HG02588 (cell line): ENCODE measurements around the gene PRR30.

ENCODE experiments used
- ATAC-seq: cut with Tn5 transposase; IDR thresholded peaks from one replicate; pipeline ENCODE4 v1.9.1; 2021; ENCODE audit warnings: mild to moderate bottlenecking, moderate library complexity; ENCODE audit not compliant: unreplicated experiment

The PRR30 gene

DNA sequence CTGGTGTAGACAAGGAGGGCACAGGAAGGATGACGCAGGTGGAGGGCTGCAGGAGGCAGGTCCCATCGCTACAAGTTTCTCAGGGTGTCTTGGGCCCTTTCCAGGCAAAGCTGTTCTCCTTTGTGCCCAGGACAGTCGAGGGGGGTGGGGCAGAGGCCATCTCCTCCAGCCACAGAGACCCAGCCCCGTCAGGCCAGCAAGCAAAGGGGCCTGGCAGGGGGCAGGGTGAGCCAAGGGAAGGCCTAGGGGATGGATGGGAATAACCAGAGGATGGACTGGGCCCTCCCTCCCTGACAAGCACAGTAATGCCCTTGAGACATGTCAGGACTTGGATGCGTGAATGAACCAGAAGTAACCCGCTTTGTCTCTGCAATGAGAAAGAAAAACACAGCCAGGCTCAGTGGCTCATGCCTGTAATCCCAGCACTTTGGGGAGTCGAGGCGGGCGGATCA lies 15.9 kb upstream of the PRR30 start:
- no peak for ATAC-seq

DNA sequence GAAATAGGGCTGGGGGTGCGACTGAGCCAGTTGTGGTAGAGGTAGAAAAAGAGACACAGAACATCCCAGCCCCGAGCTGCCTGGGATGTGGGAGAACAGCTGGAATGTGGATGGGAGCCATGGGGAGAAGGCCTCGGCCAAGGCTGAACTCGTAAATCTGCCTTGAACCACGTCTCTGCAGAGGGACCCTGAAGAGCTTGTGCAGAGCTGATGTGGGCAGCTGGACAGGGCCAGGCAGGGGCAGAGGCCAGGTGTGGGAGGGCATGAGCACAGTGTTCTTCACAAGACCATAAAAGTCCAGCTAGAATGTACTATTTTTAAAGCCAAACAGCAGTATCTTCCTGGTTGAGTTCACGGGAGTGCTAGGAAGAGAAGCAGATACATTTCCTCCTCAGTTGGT lies 15.3 kb upstream of the PRR30 start:
- no peak for ATAC-seq

DNA sequence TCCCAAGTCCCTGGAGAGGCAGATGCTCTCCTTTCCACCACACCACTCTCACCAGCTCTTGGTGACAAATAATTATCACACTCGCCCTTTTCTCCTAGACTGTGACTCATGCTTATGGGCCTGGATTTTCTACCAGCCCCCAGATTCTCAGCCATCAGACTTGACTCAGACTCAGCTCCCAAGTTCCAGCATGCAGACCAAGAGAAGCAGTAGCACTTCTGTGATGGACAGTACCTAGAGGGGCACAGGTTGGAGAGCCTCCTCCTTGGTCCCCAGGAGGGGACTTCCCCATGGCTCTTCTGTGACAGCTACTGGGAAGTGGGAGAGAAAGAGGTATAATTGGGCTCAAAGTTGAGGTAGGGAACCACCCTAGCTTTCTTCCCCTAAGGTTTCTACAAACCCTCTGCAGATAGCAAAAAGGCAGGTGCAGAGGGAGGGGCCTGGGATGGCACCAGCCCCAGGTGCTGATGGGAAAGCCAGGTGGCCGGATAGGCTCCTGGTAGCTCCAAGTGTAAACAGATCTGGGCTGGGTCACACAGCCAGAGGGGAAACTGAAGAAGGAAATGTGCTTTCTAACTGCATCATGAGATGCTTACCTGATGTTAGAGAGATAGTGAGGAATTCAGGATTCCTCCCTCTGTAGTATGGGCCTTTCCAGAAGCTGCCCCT lies 13.7 kb upstream of the PRR30 start:
- no peak for ATAC-seq

DNA sequence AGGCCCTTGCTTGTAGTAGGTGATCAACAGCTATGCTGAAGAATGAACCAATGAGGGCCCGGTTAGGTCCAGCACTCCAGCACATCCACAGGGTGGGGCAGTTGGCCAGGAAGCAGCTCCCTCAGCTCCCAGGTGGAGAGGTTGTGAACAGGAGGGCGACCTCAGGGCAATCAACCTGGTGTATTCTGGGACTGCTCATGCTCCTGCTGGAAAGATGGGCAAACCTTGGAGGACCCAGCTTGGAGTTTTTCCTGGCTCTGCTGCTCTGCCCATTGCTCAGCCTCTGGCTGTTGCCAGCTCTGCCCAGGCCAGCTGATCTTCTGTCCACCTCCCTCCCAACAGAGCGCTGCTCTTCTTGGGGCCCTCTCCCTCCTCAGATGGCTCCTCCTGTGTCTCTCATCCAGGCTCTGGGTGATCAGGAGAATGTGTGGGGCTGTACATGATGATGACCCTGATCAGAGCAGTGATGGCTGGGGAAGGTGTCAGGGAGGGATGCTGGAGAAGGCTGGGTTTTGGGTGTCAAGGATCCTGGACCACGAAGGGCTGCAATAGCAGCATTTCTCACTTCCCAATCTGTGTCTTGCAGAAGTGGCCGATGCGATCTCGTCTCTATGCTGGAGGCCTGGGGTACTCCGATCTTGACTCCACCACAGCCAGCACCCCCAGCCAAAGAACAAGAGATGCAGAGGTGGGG lies 13.0 kb upstream of the PRR30 start:
- ATAC-seq = no peak

DNA sequence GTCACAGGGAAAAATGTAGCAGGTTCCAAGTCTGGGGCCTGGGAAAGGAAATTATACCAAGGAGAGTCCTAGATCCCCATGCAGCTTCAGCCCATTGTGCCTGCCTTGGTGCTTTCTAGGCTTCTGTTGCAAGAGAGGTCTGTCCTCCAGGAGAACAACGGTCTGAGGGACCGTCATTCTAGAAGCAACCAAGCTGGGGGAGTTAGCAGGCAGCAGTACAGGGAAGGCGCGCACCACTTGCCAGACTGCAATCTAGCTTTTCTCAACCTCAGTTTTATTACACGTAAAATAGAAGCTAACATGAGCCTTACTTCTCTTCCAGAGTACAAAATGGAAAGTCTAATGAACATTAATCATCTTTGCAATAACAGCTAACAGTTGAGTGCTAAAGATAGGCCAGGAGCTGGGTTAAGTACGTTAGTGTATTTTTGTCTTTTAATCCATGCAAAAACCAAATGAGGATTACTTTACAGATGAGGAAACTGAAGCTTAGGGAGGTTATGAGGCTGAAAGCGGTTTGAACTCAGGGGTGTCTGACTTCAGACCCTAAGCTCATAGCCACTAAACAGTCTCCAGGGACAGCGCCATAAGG lies 11.5 kb upstream of the PRR30 start:
- no peak for ATAC-seq

DNA sequence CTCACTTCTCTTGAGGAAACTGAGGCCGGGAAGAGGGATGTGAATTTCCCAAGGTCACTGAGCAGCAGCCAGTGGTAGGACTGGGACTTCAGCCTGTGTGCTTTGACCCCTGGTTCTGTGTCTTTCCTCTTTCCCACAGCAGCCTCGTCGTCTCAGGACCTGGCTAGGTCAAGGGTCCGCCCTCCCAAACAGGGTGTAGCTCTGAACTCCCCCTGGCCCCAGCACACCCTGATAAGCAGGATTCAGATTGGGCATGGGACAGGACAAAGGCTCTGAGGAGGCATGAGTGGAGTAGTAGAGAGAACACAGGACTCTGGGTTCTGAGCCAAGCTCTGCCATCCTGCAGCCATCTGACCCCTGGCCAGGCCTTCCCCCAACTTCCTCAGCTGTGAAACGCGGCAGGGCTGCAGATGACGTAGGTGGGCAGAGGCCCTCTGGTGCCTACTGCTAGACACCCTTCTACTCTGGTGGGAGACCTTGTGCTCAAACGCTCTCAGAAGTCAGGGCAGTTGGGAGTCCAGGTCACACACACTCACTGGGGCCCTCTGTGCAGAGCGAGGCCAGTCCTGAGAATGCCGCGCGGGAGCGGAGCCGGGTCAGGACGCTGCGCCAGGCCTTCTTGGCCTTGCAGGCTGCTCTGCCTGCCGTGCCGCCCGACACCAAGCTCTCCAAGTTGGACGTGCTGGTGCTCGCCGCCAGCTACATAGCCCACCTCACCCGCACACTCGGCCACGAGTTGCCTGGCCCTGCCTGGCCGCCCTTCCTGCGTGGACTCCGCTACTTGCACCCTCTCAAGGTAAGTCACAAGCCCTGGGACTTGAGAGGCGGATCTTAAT lies 10.6 kb upstream of the PRR30 start:
- ATAC-seq = no peak

DNA sequence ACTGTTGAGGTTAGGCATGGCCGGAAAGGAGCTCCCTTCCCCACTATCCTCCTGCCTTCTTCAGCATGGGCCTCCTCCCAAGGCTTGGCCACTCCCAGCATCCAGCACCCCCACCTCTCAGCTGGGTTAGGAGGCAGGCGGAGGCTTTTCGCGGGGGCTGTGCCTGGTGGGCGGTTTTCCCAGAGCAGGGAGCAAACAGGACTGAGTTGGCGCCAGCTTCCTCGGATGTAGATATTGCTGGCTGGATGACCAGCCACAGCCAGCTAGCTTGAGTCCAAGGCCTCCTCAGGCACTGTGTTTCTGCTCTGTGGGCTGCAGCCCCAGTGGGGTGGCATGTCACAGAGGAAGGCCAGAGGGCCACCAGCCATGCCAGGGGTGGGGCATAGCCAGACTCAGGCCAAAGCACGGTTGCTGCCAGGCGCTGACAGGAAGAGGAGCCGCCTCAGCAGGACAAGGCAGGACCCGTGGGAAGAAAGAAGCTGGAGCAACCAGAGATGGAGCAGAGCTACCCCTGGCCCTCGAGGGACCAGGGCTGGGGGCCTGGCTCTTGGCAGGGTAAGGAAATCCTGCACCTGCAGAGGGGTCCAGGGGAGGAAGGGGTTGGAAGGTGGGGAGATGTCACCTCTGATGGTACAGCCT lies 9.7 kb upstream of the PRR30 start, which contains the start of gene TCF23:
TCF23 (plus strand) TSS at position 204 of the 639 bp plus-strand sequence; CDS start at position 334, 130 bp downstream.
- no peak for ATAC-seq

DNA sequence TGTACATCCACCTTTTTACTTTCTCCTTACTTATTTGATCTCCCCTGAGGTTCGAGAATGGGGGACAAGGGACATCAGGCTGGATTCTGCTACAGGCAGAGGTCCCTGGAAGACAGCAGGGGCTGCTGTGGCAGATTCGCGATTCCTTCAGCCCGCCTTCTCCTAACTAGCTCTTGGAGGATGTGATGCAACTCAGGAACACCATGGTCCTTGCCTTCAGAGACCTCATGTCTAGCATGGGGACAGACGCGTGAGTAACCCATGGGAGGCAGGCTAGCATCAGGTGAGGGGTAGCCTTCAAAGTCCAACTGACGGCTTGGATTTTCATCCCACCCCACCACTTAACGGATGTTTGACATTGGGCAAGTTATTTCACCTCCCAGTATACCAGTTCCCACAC lies 8.7 kb upstream of the PRR30 start:
- no peak for ATAC-seq

DNA sequence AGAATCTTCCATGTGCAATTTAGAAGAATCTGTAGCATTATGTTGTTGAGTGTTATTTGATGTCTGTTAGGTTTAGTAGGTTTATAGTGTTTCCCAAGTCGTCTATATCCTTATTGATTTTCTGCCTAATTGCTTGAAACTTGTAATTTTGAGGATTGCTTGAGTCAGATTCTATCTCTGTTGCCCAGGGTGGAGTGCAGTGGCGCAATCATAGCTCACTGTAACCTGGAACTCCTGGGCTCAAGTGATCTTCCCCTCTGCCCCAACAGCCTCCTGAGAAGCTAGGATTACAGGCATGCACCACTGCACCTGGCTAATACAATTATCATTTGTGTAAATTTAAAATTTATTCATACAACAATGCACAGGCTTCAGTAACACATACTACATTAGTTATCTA lies 6.5 kb upstream of the PRR30 start:
- ATAC-seq = no peak

DNA sequence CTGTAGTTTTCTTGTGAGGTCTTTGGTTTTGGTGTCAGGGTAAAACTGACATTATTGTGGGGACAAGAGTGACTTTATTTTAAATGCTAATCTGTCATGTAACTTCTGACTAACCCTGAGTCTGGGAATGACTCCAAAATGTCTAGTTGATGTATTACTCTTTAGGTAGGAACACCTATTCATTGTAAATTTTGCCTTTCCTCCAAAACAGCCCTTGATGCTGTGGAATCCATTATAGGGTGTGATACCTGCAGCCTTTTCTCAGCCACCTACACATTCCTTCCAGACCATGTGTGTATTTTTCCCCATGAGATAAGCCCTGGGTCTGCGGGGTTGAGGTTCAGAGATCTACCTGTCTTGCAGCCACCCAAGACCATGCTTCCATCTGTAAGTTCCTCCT lies 4.1 kb upstream of the PRR30 start:
- ATAC-seq = no peak

DNA sequence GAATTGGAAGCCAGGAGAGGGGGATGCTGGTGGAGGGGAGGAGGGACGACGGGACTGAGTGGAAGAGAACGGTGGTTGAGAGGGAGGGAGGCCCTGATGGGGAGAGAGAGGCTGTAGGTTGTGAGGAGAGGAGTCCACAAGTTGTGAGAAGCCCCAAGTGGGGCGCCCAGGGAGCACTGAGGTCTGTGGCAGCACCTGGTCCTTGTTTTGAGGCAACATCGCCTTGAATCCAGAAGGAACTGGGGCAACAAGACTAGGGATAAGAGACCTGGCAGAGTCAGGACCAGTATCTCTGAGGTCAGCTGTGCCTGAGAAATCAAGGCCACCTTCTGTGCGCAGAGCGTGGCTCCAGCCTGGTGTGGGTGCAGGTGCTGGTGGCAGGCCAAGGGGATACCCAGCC lies 1.1 kb downstream of the PRR30 start:
- ATAC-seq = no peak

DNA sequence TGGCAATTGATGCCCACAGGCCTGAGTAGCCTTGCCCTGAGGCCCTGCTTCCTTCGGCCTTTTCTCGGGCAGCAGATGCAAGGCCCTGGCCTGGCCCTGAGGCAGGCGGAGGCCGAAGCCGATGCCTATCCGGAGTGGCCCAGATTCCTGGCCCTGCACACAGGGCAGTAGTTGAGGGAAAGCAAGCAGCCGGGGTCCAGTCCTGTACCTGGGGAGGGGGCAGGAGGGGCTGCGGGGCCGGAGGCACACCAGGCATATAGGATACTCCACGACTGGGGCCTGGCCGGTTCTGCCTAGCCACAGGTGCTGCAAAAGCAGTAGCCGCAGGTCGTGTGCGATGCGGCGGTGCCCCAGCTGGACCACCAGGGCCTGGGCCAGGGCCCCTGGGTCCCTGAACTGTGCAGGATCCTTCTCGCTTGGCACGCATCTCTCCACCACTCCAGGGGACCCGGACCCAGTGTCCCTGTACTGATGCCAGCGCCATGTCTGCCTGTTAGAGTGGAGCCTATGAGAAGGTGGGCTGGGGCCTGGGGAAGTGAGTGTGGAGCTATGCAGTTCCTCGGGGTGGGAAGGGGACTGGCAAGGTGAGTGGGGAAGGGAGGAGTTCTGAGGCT lies 1.8 kb downstream of the PRR30 start:
- ATAC-seq = no peak

DNA sequence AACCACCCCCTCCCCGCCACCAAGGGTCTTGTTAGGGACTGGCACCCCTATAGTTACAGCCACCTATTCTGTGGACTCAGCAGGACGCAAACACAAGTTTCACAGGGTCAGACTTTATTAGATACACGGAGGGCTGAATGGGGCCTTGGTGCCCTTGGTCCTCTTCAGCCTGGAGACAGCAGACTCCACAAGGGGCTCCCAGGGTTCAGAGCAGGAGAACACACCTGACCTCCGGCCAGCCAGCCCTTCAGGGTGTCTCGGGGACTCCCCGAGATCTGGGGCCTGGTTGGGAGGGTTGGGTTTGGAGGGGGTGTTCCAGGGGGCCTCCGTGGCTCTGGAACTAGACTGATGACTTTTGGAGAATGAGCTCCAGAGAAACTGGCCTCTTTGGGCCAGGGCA lies 2.5 kb downstream of the PRR30 start:
- ATAC-seq = no peak

DNA sequence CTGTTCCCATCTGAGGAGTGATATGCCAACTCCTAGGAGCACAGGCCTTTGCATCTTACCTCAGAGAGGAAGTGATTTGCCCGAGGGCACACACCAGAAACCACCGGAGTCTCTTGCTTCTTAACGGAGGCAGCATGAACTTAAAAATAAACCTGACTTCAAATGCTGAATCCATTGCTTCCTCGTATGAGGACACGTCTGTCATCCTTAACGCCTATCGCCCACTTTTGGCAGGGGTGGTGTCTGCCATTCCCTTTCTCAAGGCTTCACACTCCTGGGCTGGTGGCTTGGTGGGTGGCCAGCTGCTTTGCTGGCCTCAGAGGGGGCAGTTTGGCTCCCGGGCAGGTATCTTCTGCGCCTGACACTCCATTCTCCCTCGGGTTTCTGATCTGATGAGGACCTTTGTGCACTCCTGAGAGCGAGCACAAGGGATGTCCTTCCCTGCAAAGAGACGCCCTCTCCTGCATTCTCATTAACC lies 3.7 kb downstream of the PRR30 start:
- ATAC-seq = no peak

DNA sequence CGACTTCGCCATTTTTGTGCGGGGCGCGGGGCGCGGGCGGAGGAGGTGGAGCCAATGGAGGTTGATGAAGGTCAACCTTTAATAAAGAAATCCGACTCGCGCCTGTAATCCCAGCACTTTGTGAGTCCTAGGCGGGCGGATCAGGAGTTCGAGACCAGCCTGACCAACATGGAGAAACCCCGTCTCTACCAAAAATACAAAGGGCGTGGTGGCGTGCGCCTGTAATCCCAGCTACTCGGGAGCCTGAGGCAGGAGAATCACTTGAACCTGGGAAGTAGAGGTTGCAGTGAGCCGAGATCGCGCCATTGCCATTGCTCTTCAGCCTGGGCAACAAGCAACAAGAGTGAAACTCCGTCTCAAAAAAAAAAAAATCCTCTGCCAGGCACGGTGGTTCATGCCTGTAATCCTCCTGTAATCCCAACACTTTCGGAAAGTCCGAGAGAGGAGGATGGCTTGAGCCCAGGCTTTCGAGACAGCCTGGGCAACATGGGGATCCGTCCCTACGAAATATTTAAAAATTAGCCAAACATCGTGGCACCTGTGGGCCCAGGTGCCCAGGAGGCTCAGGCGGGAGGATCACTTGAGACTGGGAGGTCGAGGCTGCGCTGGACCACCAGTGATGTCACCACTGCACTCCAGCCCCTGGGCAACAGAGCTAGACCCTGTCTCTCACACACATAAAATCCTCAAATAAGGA lies 4.3 kb downstream of the PRR30 start:
- no peak for ATAC-seq

DNA sequence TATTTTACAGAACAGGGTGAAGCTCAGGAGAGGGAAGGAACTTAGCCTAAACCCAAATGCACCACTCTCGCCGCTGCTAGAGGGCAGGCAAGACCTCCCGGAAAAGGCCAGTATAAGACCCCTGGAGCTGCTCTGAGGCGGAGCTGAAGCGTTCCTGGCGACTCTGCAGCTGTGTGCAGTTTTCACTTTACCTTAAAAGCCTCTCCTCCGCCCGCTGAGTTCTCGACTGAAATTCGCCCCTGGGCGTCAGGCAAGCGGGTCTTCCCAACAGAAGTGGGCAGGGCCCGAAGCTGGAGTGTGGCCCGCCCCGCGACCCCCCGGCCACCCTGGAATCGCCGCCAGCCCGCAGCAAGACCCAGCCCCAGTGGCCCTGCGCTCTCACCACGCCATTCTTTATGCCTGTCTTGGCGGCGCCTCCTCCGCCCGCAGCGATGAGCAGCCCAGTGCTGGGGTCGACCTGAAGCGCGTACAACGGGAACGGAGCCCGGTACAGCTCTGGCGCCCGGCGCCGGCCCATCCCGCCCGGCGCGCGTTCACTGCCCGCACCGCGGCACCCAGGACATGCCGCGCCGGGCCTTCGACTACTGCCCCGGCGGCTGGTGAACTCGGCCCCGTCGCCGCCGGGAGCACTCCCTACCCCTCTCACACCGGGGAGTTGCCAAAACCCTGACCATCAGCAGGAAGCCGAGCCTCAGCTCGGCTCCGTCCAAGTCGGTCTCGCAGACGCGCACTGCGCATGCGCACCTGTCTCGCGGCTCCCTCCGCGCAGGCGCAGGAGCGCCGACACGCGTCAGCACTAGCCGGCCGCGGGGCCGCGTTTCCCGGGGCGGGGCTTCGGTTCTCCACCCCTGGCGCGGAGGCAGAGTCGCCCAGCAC lies 5.1 kb downstream of the PRR30 start, which contains the start of gene PREB:
PREB (minus strand) TSS at position 732 of the 876 bp plus-strand sequence; CDS start at position 517, 215 bp downstream.
- ATAC-seq = peak; percentile 84

DNA sequence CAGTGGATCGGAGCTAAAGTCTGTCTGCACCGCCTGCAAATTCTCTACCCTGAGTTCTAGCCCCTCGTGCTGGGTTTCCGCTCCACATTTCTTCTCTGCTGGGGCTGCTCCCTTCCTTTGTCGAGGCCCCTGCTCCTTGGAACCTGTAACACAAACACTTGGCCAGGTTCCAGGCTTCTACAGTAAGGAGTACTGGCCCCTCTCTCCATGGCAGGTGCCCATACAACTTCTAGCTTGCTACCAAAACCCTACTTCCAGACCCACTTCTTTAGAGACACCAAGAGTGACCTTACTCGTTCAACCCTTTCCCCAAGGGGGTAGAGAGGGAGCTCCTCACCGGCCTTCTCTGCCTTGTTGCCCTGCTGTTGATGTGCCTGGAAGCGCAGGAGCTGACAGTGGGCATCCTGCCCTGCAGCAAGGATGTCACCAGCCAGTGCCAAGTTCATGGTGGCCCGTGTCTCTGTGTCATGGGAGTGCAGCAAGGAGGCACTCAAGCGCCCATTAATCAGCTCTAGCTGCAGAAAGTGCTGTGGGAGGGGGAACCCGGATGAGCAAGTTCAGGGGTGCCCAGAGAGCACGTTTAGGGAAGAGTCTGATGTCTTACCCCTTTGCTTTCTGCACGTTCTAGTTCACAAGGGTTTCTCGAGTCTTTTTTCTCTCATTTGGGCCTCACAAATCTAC lies 5.9 kb downstream of the PRR30 start:
- ATAC-seq = no peak

DNA sequence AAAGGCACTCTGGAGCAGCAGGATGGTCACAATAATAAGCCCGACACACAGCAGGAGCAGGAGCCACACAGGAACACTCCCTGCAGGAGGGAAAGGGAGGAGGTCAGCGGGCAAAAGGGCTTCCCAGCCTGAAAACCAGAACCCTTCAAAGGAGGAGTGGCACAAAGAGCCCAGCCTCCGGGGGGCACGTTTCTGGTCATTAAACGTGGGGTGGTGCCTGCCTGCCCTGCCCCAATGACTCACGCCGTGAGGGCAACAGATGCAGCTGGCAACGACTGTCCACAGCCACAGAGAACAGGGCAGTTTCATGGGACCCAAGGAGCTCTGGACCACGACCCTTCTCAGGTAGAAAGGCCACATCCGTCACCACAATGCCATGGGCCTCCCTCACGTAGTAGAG lies 7.8 kb downstream of the PRR30 start:
- ATAC-seq = no peak
